Panc1 (cell line): Measurements from ENCODE around the gene TP63.

Source experiments
- POLR2AphosphoS5 ChIP-seq: IDR thresholded peaks from 2 replicates; pipeline ENCODE4 v1.6.1; 2012; ENCODE audit warnings: mild to moderate bottlenecking, low read depth, low read length, moderate library complexity
- SIN3A ChIP-seq: IDR thresholded peaks from 2 replicates; pipeline ENCODE4 v1.6.1; 2012; ENCODE audit warnings: low read depth, mild to moderate bottlenecking, low read length, moderate library complexity, borderline replicate concordance; ENCODE audit not compliant: insufficient read depth
- TF ChIP-seq, protein P1 (sequence below): fragments of 450-650 bp; IDR thresholded peaks from 2 replicates; pipeline ENCODE4 v1.5.1; 2017; ENCODE audit warnings: mild to moderate bottlenecking

DNA sequence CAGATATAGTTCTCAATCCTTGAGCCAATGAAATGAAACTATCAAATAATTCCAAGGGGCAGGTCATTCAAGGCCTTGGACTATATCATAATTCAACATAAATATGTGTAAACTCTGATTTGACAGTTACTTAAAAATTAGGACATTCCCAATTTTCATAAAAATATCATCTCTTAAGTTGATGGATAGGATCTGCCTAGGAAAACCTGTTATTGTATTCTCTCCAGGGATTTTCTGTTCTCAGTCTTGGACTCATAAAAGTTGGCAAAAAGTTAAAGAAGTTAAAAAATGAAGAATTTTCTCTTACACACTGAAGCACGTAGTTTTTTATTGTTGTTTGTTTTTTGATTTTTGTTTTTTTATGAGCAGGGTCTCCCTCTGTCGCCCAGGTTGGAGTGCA lies 109.0 kb downstream of the TP63 start:
- TF ChIP-seq, protein P1, sequence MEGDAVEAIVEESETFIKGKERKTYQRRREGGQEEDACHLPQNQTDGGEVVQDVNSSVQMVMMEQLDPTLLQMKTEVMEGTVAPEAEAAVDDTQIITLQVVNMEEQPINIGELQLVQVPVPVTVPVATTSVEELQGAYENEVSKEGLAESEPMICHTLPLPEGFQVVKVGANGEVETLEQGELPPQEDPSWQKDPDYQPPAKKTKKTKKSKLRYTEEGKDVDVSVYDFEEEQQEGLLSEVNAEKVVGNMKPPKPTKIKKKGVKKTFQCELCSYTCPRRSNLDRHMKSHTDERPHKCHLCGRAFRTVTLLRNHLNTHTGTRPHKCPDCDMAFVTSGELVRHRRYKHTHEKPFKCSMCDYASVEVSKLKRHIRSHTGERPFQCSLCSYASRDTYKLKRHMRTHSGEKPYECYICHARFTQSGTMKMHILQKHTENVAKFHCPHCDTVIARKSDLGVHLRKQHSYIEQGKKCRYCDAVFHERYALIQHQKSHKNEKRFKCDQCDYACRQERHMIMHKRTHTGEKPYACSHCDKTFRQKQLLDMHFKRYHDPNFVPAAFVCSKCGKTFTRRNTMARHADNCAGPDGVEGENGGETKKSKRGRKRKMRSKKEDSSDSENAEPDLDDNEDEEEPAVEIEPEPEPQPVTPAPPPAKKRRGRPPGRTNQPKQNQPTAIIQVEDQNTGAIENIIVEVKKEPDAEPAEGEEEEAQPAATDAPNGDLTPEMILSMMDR, result no peak
- no peak for TF ChIP-seq SIN3A
- no peak for TF ChIP-seq POLR2AphosphoS5
